ENCODE measurements around the gene TRIM15. TPM values are rescaled to one million over a fixed set of nuclear protein-coding genes. Genes with fewer than 3 reads are reported as not detected.

TRIM15 gene
- total and polyA plus RNA-seq, 2 donors from 2014 or later, result 2.2 to 7.1 TPM

DNA sequence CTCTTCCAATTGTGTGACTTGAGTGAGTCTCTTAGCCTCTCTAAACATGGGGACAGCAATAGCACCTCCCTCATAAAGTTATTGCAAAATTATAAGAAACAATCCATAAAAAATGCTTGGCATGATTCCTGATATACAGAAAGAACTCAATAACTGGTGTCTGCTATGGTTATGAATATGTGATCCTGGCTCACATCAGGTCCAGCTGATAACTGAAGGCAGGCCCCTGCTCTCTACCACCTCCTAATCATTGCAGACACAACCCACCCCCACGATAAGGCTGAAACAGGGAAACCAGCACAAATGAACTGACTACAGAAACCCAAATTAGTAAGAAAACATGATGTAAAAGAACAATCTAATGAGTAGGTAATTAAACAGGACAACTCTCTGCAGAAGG is 5.4 kb downstream of the TRIM15 start:
- TF ChIP-seq, protein P1, sequence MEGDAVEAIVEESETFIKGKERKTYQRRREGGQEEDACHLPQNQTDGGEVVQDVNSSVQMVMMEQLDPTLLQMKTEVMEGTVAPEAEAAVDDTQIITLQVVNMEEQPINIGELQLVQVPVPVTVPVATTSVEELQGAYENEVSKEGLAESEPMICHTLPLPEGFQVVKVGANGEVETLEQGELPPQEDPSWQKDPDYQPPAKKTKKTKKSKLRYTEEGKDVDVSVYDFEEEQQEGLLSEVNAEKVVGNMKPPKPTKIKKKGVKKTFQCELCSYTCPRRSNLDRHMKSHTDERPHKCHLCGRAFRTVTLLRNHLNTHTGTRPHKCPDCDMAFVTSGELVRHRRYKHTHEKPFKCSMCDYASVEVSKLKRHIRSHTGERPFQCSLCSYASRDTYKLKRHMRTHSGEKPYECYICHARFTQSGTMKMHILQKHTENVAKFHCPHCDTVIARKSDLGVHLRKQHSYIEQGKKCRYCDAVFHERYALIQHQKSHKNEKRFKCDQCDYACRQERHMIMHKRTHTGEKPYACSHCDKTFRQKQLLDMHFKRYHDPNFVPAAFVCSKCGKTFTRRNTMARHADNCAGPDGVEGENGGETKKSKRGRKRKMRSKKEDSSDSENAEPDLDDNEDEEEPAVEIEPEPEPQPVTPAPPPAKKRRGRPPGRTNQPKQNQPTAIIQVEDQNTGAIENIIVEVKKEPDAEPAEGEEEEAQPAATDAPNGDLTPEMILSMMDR (IDR thresholded peaks at IDR 0.05; ENCODE audit: borderline replicate concordance, extremely low read depth, insufficient read depth), result no peak
- intact Hi-C loops (cut with DNase I), result no loop called here
- Histone ChIP-seq H3K36me3 (ENCODE audit: control insufficient read depth in 2 of 3, insufficient read depth in 3 of 3, low read length in 3 of 3) (peaks cover 0 to 4% (median 4%) of the 10 kb centered on the region in 3 donors), H3K4me3 (ENCODE audit: low read length in 3 of 3) (no peak overlapping the region), H3K9me3 (ENCODE audit: control insufficient read depth in 2 of 3, insufficient read depth in 1 of 3, low read length in 3 of 3) (no peaks in the 10 kb centered on the region), H3K4me1 (ENCODE audit: control insufficient read depth in 2 of 3, insufficient read depth in 2 of 3, low read depth in 1 of 3, low read length in 3 of 3) (no peaks in the 10 kb centered on the region), H3K27ac (ENCODE audit: low read depth in 2 of 2, low read length in 2 of 2) (no peak overlapping the region), H3K27me3 (ENCODE audit: control insufficient read depth, insufficient read depth, low read length) (peaks cover 16% of the 10 kb centered on the region), H3K9ac (ENCODE audit: low read length in 3 of 3) (no peak overlapping the region)
- FAIRE-seq (no peak), DNase-seq (no peak)

DNA sequence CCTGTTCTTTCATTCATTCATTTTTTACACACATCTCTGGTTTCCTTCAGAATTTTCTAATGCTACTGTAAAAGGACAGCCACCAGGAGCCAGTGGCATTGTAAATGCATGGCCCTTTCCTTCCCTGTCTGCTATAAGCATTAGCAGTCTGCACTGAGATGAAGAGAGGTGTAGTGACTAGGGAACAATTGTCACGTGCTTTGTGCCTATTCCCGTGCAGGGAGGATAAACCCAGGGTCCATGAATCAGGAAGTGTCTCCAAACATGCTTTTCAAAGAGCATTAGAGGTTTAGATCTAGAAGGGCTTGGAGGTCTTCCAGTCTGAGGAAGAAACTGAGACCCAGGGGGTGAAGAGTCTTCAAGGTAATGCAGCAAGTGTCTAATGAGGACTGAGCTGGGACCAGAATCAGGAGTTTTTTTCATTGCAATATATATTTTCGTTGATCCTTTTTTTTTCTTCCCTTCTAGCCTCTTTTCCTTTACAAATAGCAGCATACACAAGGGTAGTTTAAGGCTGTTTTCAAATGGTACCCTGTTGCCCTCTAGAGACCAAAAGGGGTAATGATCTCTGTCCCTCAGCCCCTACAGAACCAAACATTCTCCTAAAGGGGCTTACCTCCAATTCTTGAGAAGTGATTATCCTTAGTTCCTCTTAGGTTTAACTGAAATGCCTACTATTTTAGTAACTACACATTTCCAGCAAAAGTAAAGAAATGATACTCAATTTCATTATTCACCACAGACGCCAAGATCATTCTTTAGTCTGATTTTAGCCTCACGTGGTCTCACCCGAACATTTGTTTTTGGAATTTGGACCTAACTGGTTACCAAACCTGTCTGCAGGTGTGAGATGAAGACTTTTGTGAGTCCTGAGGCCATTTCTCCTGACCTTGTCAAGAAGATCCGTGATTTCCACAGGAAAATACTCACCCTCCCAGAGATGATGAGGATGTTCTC is 6.6 kb downstream of the TRIM15 start:
- Histone ChIP-seq H3K36me3 (ENCODE audit: control insufficient read depth in 2 of 3, insufficient read depth in 3 of 3, low read length in 3 of 3) (peaks cover 0 to 4% (median 4%) of the 10 kb centered on the region in 3 donors), H3K9ac (ENCODE audit: low read length in 3 of 3) (no peak overlapping the region), H3K27ac (ENCODE audit: low read depth in 2 of 2, low read length in 2 of 2) (no peak overlapping the region), H3K4me1 (ENCODE audit: control insufficient read depth in 2 of 3, insufficient read depth in 2 of 3, low read depth in 1 of 3, low read length in 3 of 3) (no peaks in the 10 kb centered on the region), H3K4me3 (ENCODE audit: low read length in 3 of 3) (no peak overlapping the region), H3K27me3 (ENCODE audit: control insufficient read depth, insufficient read depth, low read length) (peaks cover 16% of the 10 kb centered on the region), H3K9me3 (ENCODE audit: control insufficient read depth in 2 of 3, insufficient read depth in 1 of 3, low read length in 3 of 3) (no peaks in the 10 kb centered on the region)
- peak; percentile 68 for FAIRE-seq
- DNase-seq, result peak in 2 of 5 donors; percentile 43 to 66
- intact Hi-C loops (cut with DNase I), result no loop called here
- TF ChIP-seq, protein P1 (IDR thresholded peaks at IDR 0.05; ENCODE audit: borderline replicate concordance, extremely low read depth, insufficient read depth), result peak; percentile 71

DNA sequence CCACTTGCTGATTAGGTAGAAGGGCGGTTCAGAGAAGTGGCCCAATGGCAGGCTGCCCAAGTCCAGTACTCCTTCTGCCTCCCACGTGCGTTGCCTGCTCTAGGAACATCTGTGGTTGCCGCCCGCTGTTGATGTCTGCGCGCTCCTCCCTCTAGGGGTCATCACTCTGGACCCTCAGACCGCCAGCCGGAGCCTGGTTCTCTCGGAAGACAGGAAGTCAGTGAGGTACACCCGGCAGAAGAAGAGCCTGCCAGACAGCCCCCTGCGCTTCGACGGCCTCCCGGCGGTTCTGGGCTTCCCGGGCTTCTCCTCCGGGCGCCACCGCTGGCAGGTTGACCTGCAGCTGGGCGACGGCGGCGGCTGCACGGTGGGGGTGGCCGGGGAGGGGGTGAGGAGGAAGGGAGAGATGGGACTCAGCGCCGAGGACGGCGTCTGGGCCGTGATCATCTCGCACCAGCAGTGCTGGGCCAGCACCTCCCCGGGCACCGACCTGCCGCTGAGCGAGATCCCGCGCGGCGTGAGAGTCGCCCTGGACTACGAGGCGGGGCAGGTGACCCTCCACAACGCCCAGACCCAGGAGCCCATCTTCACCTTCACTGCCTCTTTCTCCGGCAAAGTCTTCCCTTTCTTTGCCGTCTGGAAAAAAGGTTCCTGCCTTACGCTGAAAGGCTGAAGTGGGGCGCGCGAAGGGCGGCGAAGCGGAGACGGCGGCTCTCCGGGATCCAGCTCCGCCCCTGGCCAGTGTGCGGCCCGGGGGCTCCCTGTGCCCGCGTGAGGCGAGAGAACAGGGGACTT is 8.5 kb downstream of the TRIM15 start:
- Histone ChIP-seq H3K4me3 (ENCODE audit: low read length in 3 of 3) (no peak overlapping the region), H3K4me1 (ENCODE audit: control insufficient read depth in 2 of 3, insufficient read depth in 2 of 3, low read depth in 1 of 3, low read length in 3 of 3) (no peaks in the 10 kb centered on the region), H3K36me3 (ENCODE audit: control insufficient read depth in 2 of 3, insufficient read depth in 3 of 3, low read length in 3 of 3) (peaks cover 0 to 4% (median 4%) of the 10 kb centered on the region in 3 donors), H3K9ac (ENCODE audit: low read length in 3 of 3) (no peak overlapping the region), H3K9me3 (ENCODE audit: control insufficient read depth in 2 of 3, insufficient read depth in 1 of 3, low read length in 3 of 3) (no peaks in the 10 kb centered on the region), H3K27ac (ENCODE audit: low read depth in 2 of 2, low read length in 2 of 2) (no peak overlapping the region), H3K27me3 (ENCODE audit: control insufficient read depth, insufficient read depth, low read length) (peaks cover 18% of the 10 kb centered on the region)
- intact Hi-C loops (cut with DNase I), result no loop called here
- TF ChIP-seq, protein P1 (IDR thresholded peaks at IDR 0.05; ENCODE audit: borderline replicate concordance, extremely low read depth, insufficient read depth), result no peak
- no peak for FAIRE-seq
- DNase-seq, result peak in 4 of 5 donors; percentile 53 to 74 (median 62)

Measured in kidney (tissue), 14 donors.